K562 (cell line): ENCODE data around the gene SIK3. TPM values are rescaled to one million over a fixed set of nuclear protein-coding genes. Genes with fewer than 3 reads are reported as not detected.
A peak's percentile ranks its signal among the peaks of the same experiment; 100 is the strongest.

Experiments
- BACH1 ChIP-seq: fragments of 200-800 bp; sonication (Bioruptor generic); IDR thresholded peaks from 2 replicates; pipeline ENCODE4 v1.6.1; 2016; ENCODE audit warnings: missing genetic modification characterization, missing compliant biosample characterization
- CHD1 ChIP-seq: fragments of 200-600 bp; sonication (generic); IDR thresholded peaks from one replicate; pipeline ENCODE4 v1.6.1; 2012; ENCODE audit warnings: mild to moderate bottlenecking, moderate library complexity, low read length, inconsistent platforms
- FOS ChIP-seq: IDR thresholded peaks from 3 replicates; pipeline ENCODE4 v1.6.1; 2011; ENCODE audit not compliant: insufficient read length; ENCODE audit errors: extremely low read depth
- POLR2G ChIP-seq: fragments of 200-400 bp; formaldehyde crosslinking; IDR thresholded peaks from 2 replicates; pipeline ENCODE4 v1.6.1; 2017; ENCODE audit warnings: low read depth, mild to moderate bottlenecking, antibody characterized with exemption, low read length, moderate library complexity
- SOX6 ChIP-seq: fragments of 450-650 bp; IDR thresholded peaks from 2 replicates; pipeline ENCODE4 v1.6.1; 2014; ENCODE audit warnings: mild to moderate bottlenecking
- ZZZ3 ChIP-seq: fragments of 450-650 bp; IDR thresholded peaks from 2 replicates; pipeline ENCODE4 v1.6.1; 2016; ENCODE audit warnings: antibody characterized with exemption, mild to moderate bottlenecking, moderate library complexity
- polyA plus RNA-seq, 8 experiments: library from polyadenylated mRNA; depleted of rRNA in 4 of 8; stranded (reverse) in 5 of 8; unstranded in 3 of 8; fragments of >200 nt; fragmentation: Nextera tagmentation in 2 of 8; fragmentation: Illumina TruSeq in 1 of 8; extraction: Ambion mirVana in 2 of 8; extraction: Trizol in 1 of 8; gene quantifications; 2 replicates each; pipeline versions ENCODE4 v1.2.1 to v1.2.3, GENCODE V29; 2011 to 2014; ENCODE audit warnings: inconsistent platforms in 1 of 8, missing spikeins in 1 of 8
- total RNA-seq, 7 experiments: library from RNA; depleted of rRNA in 6 of 7; stranded (reverse); fragments of >200 nt in 6 of 7; fragmentation: Illumina TruSeq in 2 of 7; extraction: Trizol in 2 of 7; gene quantifications; 2 replicates each; pipeline versions ENCODE4 v1.2.1 to v1.2.3, GENCODE V29; 2011 to 2021; ENCODE audit warnings: low replicate concordance in 1 of 7
- TF ChIP-seq, protein P1 (sequence below), 2 experiments: fragments of 450-650 bp; IDR thresholded peaks; 2 replicates each; pipeline ENCODE4 v1.6.1; 2018; ENCODE audit warnings: mild to moderate bottlenecking in 2 of 2, low read depth in 1 of 2; ENCODE audit not compliant: partially characterized antibody in 2 of 2
- TF ChIP-seq, protein P2 (sequence below): fragments of 200-400 bp; formaldehyde crosslinking; IDR thresholded peaks from 2 replicates; pipeline ENCODE4 v1.6.1; 2017; ENCODE audit warnings: mild to moderate bottlenecking, low read depth, low read length, moderate library complexity
- TF ChIP-seq, protein P3 (sequence below), 2 experiments: fragments of 450-650 bp; IDR thresholded peaks; 2 replicates each; pipeline ENCODE4 v1.6.1; 2016
- TF ChIP-seq, protein P4 (sequence below): fragments of 200-800 bp; sonication (Bioruptor generic); IDR thresholded peaks from 2 replicates; pipeline ENCODE4 v1.6.1; 2017; ENCODE audit warnings: missing genetic modification characterization, missing compliant biosample characterization
- TF ChIP-seq, protein P5 (sequence below): fragments of 450-650 bp; formaldehyde crosslinking; IDR thresholded peaks from 2 replicates; pipeline ENCODE4 v1.4.0; 2022; ENCODE audit warnings: missing genetic modification characterization
- TF ChIP-seq, protein P6 (sequence below): fragments of 450-650 bp; IDR thresholded peaks from 2 replicates; pipeline ENCODE4 v1.7.1; 2018; ENCODE audit warnings: mild to moderate bottlenecking, low read depth; ENCODE audit not compliant: partially characterized antibody

SIK3 gene
- total and polyA plus RNA-seq, 9 of the 15 experiments (the other 6 are each of a cell fraction or from before 2014, with no cell fraction given), result 1.6 to 21.6 (median 8.0) TPM

DNA sequence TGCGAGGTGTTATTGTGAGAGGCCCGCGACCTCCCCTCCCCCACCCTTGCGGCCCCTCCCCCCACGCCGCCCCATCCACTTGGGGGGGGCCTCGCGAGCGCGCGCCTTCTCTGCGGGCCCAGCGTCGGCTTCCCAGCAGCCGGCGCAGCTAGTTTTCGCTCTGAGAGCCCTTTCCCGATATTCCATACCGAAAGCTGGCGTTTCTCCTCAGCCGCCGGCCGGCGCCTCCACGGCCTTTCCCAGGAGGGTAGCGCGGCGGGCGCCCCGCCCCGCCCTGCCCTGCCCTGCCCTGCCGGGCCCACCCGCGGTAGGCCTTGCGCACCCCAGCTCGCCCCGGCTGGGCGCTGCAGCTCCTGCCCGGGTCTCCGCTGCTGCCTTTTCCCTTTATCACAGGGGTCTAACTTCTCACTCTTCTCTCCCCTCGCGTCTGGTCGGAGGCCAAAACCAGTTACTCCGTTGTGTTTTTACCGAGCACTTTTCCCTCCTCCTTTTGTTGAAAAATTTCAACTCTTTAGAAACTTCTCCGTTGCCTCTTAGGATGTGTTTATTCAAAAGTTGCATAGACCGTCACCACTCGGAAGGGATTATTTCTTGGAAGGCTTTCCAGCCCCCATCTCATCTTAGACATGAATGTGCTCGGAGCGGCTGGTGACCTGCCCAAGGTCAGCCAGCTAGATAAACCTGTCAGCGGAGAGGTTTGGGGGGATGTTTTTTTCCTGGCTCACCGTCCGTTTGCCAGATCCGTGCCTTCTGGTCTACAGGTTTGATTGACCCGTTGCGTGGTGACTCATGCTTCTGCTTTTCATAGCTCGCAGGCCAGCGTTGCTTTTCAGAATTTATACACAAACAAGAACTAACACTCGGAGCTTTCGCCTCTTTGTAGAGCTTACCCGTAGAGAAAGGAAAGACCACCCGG is 46.5 kb upstream of the SIK3 start (continued):
- TF ChIP-seq POLR2G (no peak), ZZZ3 (no peak), FOS (peak; percentile 22), BACH1 (tag) (no peak), CHD1 (peak; percentile 96), SOX6 (no peak)
- TF ChIP-seq, protein P1, sequence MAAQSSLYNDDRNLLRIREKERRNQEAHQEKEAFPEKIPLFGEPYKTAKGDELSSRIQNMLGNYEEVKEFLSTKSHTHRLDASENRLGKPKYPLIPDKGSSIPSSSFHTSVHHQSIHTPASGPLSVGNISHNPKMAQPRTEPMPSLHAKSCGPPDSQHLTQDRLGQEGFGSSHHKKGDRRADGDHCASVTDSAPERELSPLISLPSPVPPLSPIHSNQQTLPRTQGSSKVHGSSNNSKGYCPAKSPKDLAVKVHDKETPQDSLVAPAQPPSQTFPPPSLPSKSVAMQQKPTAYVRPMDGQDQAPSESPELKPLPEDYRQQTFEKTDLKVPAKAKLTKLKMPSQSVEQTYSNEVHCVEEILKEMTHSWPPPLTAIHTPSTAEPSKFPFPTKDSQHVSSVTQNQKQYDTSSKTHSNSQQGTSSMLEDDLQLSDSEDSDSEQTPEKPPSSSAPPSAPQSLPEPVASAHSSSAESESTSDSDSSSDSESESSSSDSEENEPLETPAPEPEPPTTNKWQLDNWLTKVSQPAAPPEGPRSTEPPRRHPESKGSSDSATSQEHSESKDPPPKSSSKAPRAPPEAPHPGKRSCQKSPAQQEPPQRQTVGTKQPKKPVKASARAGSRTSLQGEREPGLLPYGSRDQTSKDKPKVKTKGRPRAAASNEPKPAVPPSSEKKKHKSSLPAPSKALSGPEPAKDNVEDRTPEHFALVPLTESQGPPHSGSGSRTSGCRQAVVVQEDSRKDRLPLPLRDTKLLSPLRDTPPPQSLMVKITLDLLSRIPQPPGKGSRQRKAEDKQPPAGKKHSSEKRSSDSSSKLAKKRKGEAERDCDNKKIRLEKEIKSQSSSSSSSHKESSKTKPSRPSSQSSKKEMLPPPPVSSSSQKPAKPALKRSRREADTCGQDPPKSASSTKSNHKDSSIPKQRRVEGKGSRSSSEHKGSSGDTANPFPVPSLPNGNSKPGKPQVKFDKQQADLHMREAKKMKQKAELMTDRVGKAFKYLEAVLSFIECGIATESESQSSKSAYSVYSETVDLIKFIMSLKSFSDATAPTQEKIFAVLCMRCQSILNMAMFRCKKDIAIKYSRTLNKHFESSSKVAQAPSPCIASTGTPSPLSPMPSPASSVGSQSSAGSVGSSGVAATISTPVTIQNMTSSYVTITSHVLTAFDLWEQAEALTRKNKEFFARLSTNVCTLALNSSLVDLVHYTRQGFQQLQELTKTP (IDR thresholded peaks at IDR 0.05; ENCODE audit: low read depth in 1 of 2, partially characterized antibody in 2 of 2), result peak in 1 of 2 experiments; percentile 13
- TF ChIP-seq, protein P2, sequence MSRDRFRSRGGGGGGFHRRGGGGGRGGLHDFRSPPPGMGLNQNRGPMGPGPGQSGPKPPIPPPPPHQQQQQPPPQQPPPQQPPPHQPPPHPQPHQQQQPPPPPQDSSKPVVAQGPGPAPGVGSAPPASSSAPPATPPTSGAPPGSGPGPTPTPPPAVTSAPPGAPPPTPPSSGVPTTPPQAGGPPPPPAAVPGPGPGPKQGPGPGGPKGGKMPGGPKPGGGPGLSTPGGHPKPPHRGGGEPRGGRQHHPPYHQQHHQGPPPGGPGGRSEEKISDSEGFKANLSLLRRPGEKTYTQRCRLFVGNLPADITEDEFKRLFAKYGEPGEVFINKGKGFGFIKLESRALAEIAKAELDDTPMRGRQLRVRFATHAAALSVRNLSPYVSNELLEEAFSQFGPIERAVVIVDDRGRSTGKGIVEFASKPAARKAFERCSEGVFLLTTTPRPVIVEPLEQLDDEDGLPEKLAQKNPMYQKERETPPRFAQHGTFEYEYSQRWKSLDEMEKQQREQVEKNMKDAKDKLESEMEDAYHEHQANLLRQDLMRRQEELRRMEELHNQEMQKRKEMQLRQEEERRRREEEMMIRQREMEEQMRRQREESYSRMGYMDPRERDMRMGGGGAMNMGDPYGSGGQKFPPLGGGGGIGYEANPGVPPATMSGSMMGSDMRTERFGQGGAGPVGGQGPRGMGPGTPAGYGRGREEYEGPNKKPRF, result no peak
- TF ChIP-seq, protein P3, sequence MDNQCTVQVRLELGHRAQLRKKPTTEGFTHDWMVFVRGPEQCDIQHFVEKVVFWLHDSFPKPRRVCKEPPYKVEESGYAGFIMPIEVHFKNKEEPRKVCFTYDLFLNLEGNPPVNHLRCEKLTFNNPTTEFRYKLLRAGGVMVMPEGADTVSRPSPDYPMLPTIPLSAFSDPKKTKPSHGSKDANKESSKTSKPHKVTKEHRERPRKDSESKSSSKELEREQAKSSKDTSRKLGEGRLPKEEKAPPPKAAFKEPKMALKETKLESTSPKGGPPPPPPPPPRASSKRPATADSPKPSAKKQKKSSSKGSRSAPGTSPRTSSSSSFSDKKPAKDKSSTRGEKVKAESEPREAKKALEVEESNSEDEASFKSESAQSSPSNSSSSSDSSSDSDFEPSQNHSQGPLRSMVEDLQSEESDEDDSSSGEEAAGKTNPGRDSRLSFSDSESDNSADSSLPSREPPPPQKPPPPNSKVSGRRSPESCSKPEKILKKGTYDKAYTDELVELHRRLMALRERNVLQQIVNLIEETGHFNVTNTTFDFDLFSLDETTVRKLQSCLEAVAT (IDR thresholded peaks at IDR 0.05), result no peak
- TF ChIP-seq, protein P4, sequence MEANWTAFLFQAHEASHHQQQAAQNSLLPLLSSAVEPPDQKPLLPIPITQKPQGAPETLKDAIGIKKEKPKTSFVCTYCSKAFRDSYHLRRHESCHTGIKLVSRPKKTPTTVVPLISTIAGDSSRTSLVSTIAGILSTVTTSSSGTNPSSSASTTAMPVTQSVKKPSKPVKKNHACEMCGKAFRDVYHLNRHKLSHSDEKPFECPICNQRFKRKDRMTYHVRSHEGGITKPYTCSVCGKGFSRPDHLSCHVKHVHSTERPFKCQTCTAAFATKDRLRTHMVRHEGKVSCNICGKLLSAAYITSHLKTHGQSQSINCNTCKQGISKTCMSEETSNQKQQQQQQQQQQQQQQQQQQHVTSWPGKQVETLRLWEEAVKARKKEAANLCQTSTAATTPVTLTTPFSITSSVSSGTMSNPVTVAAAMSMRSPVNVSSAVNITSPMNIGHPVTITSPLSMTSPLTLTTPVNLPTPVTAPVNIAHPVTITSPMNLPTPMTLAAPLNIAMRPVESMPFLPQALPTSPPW (CRISPR knock-in tag), result peak; percentile 97
- TF ChIP-seq, protein P5, sequence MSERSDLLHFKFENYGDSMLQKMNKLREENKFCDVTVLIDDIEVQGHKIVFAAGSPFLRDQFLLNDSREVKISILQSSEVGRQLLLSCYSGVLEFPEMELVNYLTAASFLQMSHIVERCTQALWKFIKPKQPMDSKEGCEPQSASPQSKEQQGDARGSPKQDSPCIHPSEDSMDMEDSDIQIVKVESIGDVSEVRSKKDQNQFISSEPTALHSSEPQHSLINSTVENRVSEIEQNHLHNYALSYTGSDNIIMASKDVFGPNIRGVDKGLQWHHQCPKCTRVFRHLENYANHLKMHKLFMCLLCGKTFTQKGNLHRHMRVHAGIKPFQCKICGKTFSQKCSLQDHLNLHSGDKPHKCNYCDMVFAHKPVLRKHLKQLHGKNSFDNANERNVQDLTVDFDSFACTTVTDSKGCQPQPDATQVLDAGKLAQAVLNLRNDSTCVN (CRISPR knock-in tag), result no peak
- TF ChIP-seq, protein P6, sequence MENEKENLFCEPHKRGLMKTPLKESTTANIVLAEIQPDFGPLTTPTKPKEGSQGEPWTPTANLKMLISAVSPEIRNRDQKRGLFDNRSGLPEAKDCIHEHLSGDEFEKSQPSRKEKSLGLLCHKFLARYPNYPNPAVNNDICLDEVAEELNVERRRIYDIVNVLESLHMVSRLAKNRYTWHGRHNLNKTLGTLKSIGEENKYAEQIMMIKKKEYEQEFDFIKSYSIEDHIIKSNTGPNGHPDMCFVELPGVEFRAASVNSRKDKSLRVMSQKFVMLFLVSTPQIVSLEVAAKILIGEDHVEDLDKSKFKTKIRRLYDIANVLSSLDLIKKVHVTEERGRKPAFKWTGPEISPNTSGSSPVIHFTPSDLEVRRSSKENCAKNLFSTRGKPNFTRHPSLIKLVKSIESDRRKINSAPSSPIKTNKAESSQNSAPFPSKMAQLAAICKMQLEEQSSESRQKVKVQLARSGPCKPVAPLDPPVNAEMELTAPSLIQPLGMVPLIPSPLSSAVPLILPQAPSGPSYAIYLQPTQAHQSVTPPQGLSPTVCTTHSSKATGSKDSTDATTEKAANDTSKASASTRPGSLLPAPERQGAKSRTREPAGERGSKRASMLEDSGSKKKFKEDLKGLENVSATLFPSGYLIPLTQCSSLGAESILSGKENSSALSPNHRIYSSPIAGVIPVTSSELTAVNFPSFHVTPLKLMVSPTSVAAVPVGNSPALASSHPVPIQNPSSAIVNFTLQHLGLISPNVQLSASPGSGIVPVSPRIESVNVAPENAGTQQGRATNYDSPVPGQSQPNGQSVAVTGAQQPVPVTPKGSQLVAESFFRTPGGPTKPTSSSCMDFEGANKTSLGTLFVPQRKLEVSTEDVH, result no peak
